ENCODE data around the gene OCA2. TPM values are rescaled to one million over a fixed set of nuclear protein-coding genes. Genes with fewer than 3 reads are reported as not detected.

Gene OCA2
- total RNA-seq, 1 experiment from 2014 or later: 0.21 TPM

- Histone ChIP-seq H3K36me3 (replicated peaks; ENCODE audit: control insufficient read depth, insufficient read depth, low read length) (no peaks in the 10 kb centered on the region), H3K4me3 (ENCODE audit: insufficient read depth, low read depth, low read length) (no peak overlapping the region), H3K27me3 (ENCODE audit: control insufficient read depth, insufficient read depth, low read length) (no peaks in the 10 kb centered on the region)
- DNase-seq: no peak
Observed at GRCh38 chr15:27934782-27935181, 164.3 kb downstream of the OCA2 start.

GRCh38 chr15:27933562-27933961, 165.6 kb downstream of the OCA2 start:
- no peaks in the 10 kb centered on the region for H3K27me3 ChIP-seq (ENCODE audit: control insufficient read depth, insufficient read depth, low read length)
- no peak for DNase-seq
- no peaks in the 10 kb centered on the region for H3K36me3 ChIP-seq (replicated peaks; ENCODE audit: control insufficient read depth, insufficient read depth, low read length)
- no peak overlapping the region for H3K4me3 ChIP-seq (ENCODE audit: insufficient read depth, low read depth, low read length)

DNA sequence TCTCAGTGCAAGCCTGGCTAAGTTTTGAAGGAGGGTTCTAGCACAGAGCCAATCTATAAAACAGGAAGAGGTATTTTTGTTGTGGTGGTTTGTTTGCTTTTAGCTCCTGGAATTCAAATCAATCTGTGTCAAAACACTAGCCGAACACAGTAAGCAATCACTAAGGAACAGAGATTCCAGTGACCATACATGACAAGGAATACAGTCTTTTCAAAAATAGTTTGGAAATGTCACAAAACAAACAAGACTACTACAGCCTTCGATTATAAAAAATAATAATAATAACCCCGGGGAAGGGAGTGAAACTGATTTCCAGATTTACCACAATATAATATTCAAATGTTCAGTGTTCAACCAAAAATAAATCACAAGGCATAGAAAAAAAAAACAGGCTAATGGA, 166.5 kb downstream of the OCA2 start:
- Histone ChIP-seq H3K36me3 (replicated peaks; ENCODE audit: control insufficient read depth, insufficient read depth, low read length) (no peaks in the 10 kb centered on the region), H3K27me3 (ENCODE audit: control insufficient read depth, insufficient read depth, low read length) (no peaks in the 10 kb centered on the region), H3K4me3 (ENCODE audit: insufficient read depth, low read depth, low read length) (no peak overlapping the region)
- DNase-seq: no peak

GRCh38 chr15:27928386-27928785, 170.7 kb downstream of the OCA2 start:
- Histone ChIP-seq H3K36me3 (replicated peaks; ENCODE audit: control insufficient read depth, insufficient read depth, low read length) (no peaks in the 10 kb centered on the region), H3K27me3 (ENCODE audit: control insufficient read depth, insufficient read depth, low read length) (no peaks in the 10 kb centered on the region), H3K4me3 (ENCODE audit: insufficient read depth, low read depth, low read length) (no peak overlapping the region)
- DNase-seq: no peak

GRCh38 chr15:27912283-27912682, 186.8 kb downstream of the OCA2 start:
- Histone ChIP-seq H3K4me3 (ENCODE audit: insufficient read depth, low read depth, low read length) (no peak overlapping the region), H3K36me3 (replicated peaks; ENCODE audit: control insufficient read depth, insufficient read depth, low read length) (no peaks in the 10 kb centered on the region), H3K27me3 (ENCODE audit: control insufficient read depth, insufficient read depth, low read length) (no peaks in the 10 kb centered on the region)
- no peak for DNase-seq

DNA sequence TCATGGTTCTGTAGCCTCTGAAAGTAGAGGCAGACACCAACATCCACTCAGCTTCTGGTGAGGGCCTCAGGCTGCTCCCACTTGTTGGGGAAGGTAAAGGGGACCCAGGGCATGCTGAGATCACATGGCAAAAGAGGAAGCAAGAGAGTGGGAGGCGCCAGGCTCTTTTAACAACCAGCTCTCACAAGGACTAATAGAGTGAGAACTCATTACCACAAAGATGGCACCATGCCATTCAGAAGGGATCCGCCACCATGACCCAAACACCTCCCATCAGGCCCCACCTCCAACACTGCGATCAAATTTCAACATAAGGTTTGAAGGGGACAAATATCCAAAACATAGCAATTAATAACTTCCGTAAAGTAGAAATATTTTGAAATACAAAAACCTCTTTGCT, 192.3 kb downstream of the OCA2 start:
- no peaks in the 10 kb centered on the region for H3K27me3 ChIP-seq (ENCODE audit: control insufficient read depth, insufficient read depth, low read length)
- H3K4me3 ChIP-seq (ENCODE audit: insufficient read depth, low read depth, low read length): no peak overlapping the region
- DNase-seq: no peak
- no peaks in the 10 kb centered on the region for H3K36me3 ChIP-seq (replicated peaks; ENCODE audit: control insufficient read depth, insufficient read depth, low read length)

DNA sequence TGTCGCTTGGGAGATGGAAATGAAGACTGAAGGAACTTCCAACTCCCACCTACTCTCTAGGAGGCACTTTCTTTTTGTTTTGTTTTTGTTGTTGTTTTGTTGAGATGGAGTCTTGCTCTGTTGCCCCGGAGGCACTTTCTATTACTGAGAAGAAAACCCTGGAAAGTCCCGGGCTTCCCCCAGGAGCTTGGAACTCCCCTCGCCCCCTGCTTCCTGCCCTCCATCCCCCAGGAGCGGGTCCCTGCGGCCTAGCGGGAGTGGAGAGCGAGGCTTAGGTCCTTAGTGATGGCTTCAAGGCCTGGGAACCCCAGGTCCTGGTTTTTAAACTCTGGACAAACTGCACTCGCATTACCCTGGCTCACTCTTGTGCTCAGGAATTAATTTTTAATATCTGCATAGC, 195.7 kb downstream of the OCA2 start:
- DNase-seq: peak; percentile 29
- H3K4me3 ChIP-seq (ENCODE audit: insufficient read depth, low read depth, low read length): no peak overlapping the region
- no peaks in the 10 kb centered on the region for H3K36me3 ChIP-seq (replicated peaks; ENCODE audit: control insufficient read depth, insufficient read depth, low read length)
- H3K27me3 ChIP-seq (ENCODE audit: control insufficient read depth, insufficient read depth, low read length): no peaks in the 10 kb centered on the region

GRCh38 chr15:27902680-27903385, 196.3 kb downstream of the OCA2 start:
- H3K27me3 ChIP-seq (ENCODE audit: control insufficient read depth, insufficient read depth, low read length): no peaks in the 10 kb centered on the region
- DNase-seq: peak; percentile 29
- H3K36me3 ChIP-seq (replicated peaks; ENCODE audit: control insufficient read depth, insufficient read depth, low read length): no peaks in the 10 kb centered on the region
- no peak overlapping the region for H3K4me3 ChIP-seq (ENCODE audit: insufficient read depth, low read depth, low read length)

DNA sequence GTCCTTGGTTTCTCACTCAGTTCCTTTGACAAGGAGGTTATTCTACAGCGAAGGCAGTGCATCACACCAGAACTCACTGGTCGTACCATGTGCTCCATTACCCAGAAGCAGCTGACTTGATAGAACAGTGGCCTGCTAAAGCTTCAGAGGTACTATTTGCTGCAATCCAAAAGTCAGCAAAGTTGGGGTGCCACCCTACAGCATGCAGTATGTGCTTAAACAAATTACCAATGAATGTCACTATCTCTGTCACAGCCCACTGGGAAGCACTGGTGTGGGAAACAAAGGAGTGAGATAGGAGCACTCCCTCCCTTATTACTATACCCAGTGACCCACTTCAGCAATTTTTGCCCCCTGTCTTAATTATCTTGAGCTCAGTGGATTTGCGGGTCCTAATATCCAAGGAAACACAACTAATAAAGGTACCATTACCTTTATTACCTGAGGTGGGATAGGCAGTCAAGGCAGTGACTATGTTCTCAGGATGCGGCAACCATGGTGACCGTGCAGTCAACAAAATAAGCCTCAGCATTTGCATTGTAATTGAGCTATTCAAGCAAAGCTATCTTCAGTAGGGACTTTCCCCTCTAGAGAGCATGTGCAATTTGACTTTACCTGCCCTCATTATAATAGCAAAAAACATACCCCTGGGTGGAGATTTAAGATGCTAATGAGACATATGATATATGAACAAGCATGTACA, 199.4 kb downstream of the OCA2 start:
- Histone ChIP-seq H3K4me3 (ENCODE audit: insufficient read depth, low read depth, low read length) (no peak overlapping the region), H3K36me3 (replicated peaks; ENCODE audit: control insufficient read depth, insufficient read depth, low read length) (no peaks in the 10 kb centered on the region), H3K27me3 (ENCODE audit: control insufficient read depth, insufficient read depth, low read length) (no peaks in the 10 kb centered on the region)
- DNase-seq: peak; percentile 45

DNA sequence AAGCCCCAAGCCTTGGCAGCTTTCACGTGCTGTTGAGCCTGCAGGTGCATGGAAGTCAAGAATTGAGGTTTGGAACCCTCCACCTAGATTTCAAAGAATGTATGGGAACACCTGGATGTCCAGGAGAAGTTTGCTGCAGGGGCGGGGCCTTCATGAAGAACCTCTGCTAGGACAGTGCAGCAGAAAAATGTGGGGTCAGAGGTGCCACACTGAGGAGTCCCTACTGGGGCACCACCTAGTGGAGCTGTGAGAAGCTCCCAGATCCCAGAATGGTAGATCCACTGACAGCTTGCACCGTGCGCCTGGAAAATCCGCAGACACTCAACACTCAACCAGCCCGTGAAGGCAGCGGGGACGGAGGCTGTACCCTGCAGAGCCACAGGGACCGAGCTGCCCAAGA, 201.6 kb downstream of the OCA2 start:
- no peak overlapping the region for H3K4me3 ChIP-seq (ENCODE audit: insufficient read depth, low read depth, low read length)
- no peaks in the 10 kb centered on the region for H3K27me3 ChIP-seq (ENCODE audit: control insufficient read depth, insufficient read depth, low read length)
- no peaks in the 10 kb centered on the region for H3K36me3 ChIP-seq (replicated peaks; ENCODE audit: control insufficient read depth, insufficient read depth, low read length)
- DNase-seq: no peak

- no peak overlapping the region for H3K4me3 ChIP-seq (ENCODE audit: insufficient read depth, low read depth, low read length)
- H3K36me3 ChIP-seq (replicated peaks; ENCODE audit: control insufficient read depth, insufficient read depth, low read length): no peaks in the 10 kb centered on the region
- DNase-seq: no peak
- H3K27me3 ChIP-seq (ENCODE audit: control insufficient read depth, insufficient read depth, low read length): no peaks in the 10 kb centered on the region
Observed at GRCh38 chr15:27894645-27895044, 204.5 kb downstream of the OCA2 start.

- DNase-seq: no peak
- no peak overlapping the region for H3K4me3 ChIP-seq (ENCODE audit: insufficient read depth, low read depth, low read length)
- no peaks in the 10 kb centered on the region for H3K36me3 ChIP-seq (replicated peaks; ENCODE audit: control insufficient read depth, insufficient read depth, low read length)
- H3K27me3 ChIP-seq (ENCODE audit: control insufficient read depth, insufficient read depth, low read length): no peaks in the 10 kb centered on the region
Observed at GRCh38 chr15:27889258-27889657, 209.9 kb downstream of the OCA2 start.

- no peaks in the 10 kb centered on the region for H3K27me3 ChIP-seq (ENCODE audit: control insufficient read depth, insufficient read depth, low read length)
- no peak overlapping the region for H3K4me3 ChIP-seq (ENCODE audit: insufficient read depth, low read depth, low read length)
- no peaks in the 10 kb centered on the region for H3K36me3 ChIP-seq (replicated peaks; ENCODE audit: control insufficient read depth, insufficient read depth, low read length)
- no peak for DNase-seq
Observed at GRCh38 chr15:27885201-27885600, 213.9 kb downstream of the OCA2 start.

DNA sequence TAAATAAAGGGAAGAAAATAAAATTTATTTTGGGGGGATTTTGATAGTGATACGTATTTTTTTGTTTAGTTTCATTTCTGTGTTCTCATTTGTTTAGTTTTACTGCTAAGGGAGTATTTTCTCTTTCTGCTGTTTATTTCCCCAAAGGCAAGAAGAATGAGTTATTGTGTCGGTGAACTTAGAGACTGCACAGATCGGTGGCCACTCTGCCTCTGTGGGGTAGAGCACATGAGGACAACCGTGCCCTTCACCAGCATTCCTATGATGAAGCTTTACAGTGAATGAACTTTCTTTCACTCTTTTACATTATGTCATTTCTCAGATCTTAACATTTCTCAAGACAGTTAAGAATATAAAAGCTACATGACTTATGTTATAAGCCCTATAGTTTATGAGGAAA, 214.4 kb downstream of the OCA2 start:
- H3K27me3 ChIP-seq (ENCODE audit: control insufficient read depth, insufficient read depth, low read length): no peaks in the 10 kb centered on the region
- no peak overlapping the region for H3K4me3 ChIP-seq (ENCODE audit: insufficient read depth, low read depth, low read length)
- no peak for DNase-seq
- no peaks in the 10 kb centered on the region for H3K36me3 ChIP-seq (replicated peaks; ENCODE audit: control insufficient read depth, insufficient read depth, low read length)

DNA sequence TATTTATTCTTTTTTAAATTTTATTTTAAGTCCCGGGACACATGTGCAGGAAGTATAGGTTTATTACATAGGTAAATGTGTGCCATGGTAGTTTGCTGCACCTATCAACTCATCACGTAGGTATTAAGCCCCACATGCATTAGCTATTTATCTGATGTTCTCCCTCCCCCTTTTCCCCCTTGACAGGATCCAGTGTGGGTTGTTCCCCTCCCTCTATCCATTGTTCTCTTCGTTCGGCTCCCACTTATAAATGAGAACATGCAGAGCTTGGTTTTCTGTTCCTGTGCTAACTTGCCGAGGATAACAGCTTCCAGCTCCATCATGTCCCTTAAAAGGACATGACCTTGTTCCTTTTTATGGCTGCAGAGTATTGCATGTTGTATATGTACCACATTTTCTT, 220.3 kb downstream of the OCA2 start:
- no peaks in the 10 kb centered on the region for H3K27me3 ChIP-seq (ENCODE audit: control insufficient read depth, insufficient read depth, low read length)
- H3K4me3 ChIP-seq (ENCODE audit: insufficient read depth, low read depth, low read length): no peak overlapping the region
- no peak for DNase-seq
- no peaks in the 10 kb centered on the region for H3K36me3 ChIP-seq (replicated peaks; ENCODE audit: control insufficient read depth, insufficient read depth, low read length)
